SK-N-DZ (cell line): ENCODE measurements around the gene MRPL19.

Source experiments
- DNase-seq: peaks from one replicate; pipeline ENCODE4 v3.0.0-alpha.2; 2015; ENCODE audit warnings: low spot score
- small RNA-seq, 2 experiments: library from RNA; depleted of rRNA; stranded (forward); fragments of <200 nt; gene quantifications; one replicate each; pipeline ENCODE3, GENCODE V24; 2014

The MRPL19 gene

GRCh38 chr2:75736276-75736675 is 89.7 kb downstream of the MRPL19 start:
- DNase-seq, result no peak

- no peak for DNase-seq
Observed at GRCh38 chr2:75737961-75738360, 91.4 kb downstream of the MRPL19 start.

Small RNA genes lying within 50 kb of the gene (small RNA-seq; reads per million reads assigned to genes)
- 0.10 to 0.84 reads per million in 2 experiments for gene RF00012
